GM23338 (cell line): ENCODE results near the gene POLR3A. TPM values are rescaled to one million over a fixed set of nuclear protein-coding genes. Genes with fewer than 3 reads are reported as not detected.
"Not testable (repeated sequence)": the region's sequence is repeated elsewhere in the genome, so short reads cannot be mapped to it uniquely, and the experiment has no call there.

ENCODE experiments used
- ATAC-seq: fragments of 200-7000 bp; cut with Tn5 transposase; 3 replicates; pipeline ENCODE4 v1.9.1; 2020
- DNase-seq: peaks from one replicate; pipeline ENCODE4 v3.0.0-alpha.2; 2015; ENCODE audit warnings: low spot score
- H2AFZ ChIP-seq: fragments of 200-600 bp; sonication (generic); 2 replicates; pipeline ENCODE4 v1.8.0; 2016; ENCODE audit warnings: antibody characterized with exemption, mild to moderate bottlenecking, moderate library complexity
- H3F3A ChIP-seq: fragments of 200-600 bp; sonication (generic); replicated peaks from 2 replicates; pipeline ENCODE4 v1.8.0; 2017; ENCODE audit warnings: antibody characterized with exemption, mixed run types, low read depth
- H3K27ac ChIP-seq: fragments of 200-600 bp; sonication (generic); 2 replicates; pipeline ENCODE4 v1.6.1; 2016; ENCODE audit warnings: low read depth
- H3K27me3 ChIP-seq: fragments of 200-600 bp; sonication (generic); 2 replicates; pipeline ENCODE4 v1.8.0; 2016; ENCODE audit warnings: mild to moderate bottlenecking, mixed run types, moderate library complexity; ENCODE audit not compliant: insufficient read depth
- H3K36me3 ChIP-seq: fragments of 200-600 bp; sonication (generic); 2 replicates; pipeline ENCODE4 v1.8.0; 2016; ENCODE audit warnings: mild to moderate bottlenecking; ENCODE audit not compliant: insufficient read depth
- H3K4me1 ChIP-seq: fragments of 200-600 bp; sonication (generic); 2 replicates; pipeline ENCODE4 v1.8.0; 2016; ENCODE audit warnings: mild to moderate bottlenecking, moderate library complexity; ENCODE audit not compliant: insufficient read depth
- H3K4me2 ChIP-seq: fragments of 200-600 bp; sonication (generic); 2 replicates; pipeline ENCODE4 v1.7.1; 2017; ENCODE audit warnings: mixed run types
- H3K4me3 ChIP-seq: fragments of 200-600 bp; sonication (generic); 2 replicates; pipeline ENCODE4 v1.6.1; 2016; ENCODE audit warnings: mixed run types
- H3K79me2 ChIP-seq: fragments of 200-600 bp; sonication (generic); replicated peaks from 2 replicates; pipeline ENCODE4 v1.8.0; 2017; ENCODE audit warnings: mild to moderate bottlenecking; ENCODE audit not compliant: insufficient read depth
- H3K9me2 ChIP-seq: fragments of 200-600 bp; sonication (generic); 2 replicates; pipeline ENCODE4 v1.8.0; 2017; ENCODE audit not compliant: insufficient read depth
- H4K20me1 ChIP-seq: fragments of 200-600 bp; sonication (generic); replicated peaks from 2 replicates; pipeline ENCODE4 v1.8.0; 2017; ENCODE audit warnings: mild to moderate bottlenecking; ENCODE audit not compliant: insufficient read depth
- H3K27ac Mint-ChIP-seq: 2 replicates; pipeline ENCODE4 v1.8.0; 2020; ENCODE audit warnings: inconsistent platforms, mild to moderate bottlenecking, moderate library complexity, mixed read lengths
- H3K27me3 Mint-ChIP-seq: 3 replicates; pipeline ENCODE4 v1.8.0; 2022; ENCODE audit warnings: low read depth, mild to moderate bottlenecking, moderate library complexity, mixed read lengths, inconsistent platforms; ENCODE audit not compliant: insufficient read depth, poor library complexity
- H3K36me3 Mint-ChIP-seq: 3 replicates; pipeline ENCODE4 v1.8.0; 2021; ENCODE audit warnings: low read depth, mild to moderate bottlenecking, inconsistent platforms, moderate library complexity, mixed read lengths
- H3K4me1 Mint-ChIP-seq: 3 replicates; pipeline ENCODE4 v1.8.0; 2020; ENCODE audit warnings: mild to moderate bottlenecking, inconsistent platforms, mixed read lengths
- H3K4me3 Mint-ChIP-seq: 3 replicates; pipeline ENCODE4 v1.8.0; 2021; ENCODE audit warnings: moderate library complexity, mild to moderate bottlenecking, inconsistent platforms, mixed read lengths
- H3K9me3 Mint-ChIP-seq: 3 replicates; pipeline ENCODE4 v1.8.0; 2020; ENCODE audit warnings: moderate library complexity, mild to moderate bottlenecking, inconsistent platforms, mixed read lengths
- polyA plus RNA-seq: library from polyadenylated mRNA; unstranded; fragments of >200 nt; fragmentation: Nextera tagmentation; extraction: Ambion mirVana; gene quantifications from 2 replicates; pipeline ENCODE4 v1.2.1, GENCODE V29; 2016
- total RNA-seq: library from RNA; depleted of rRNA; stranded (reverse); fragments of >200 nt; shearing (Covaris generic); gene quantifications from 2 replicates; pipeline ENCODE4 v1.2.3, GENCODE V29; 2014
- TF ChIP-seq, protein P1 (sequence below): fragments of 250-450 bp; sonication (Bioruptor Pico); IDR thresholded peaks from 2 replicates; pipeline ENCODE4 v1.5.0; 2020; ENCODE audit warnings: mild to moderate bottlenecking, moderate library complexity
- TF ChIP-seq, protein P2 (sequence below), 2 experiments: fragments of 200-600 bp in 1 of 2; sonication (generic) in 1 of 2; conservative IDR thresholded peaks; 2 replicates each; pipeline versions ENCODE4 v1.5.1 to v1.6.1; 2016 to 2017; ENCODE audit warnings: antibody characterized with exemption in 2 of 2, low read depth in 2 of 2, mild to moderate bottlenecking in 2 of 2, moderate library complexity in 1 of 2

POLR3A gene
- total and polyA plus RNA-seq, 2 experiments from 2014 or later: 11.6 to 35.5 TPM

DNA sequence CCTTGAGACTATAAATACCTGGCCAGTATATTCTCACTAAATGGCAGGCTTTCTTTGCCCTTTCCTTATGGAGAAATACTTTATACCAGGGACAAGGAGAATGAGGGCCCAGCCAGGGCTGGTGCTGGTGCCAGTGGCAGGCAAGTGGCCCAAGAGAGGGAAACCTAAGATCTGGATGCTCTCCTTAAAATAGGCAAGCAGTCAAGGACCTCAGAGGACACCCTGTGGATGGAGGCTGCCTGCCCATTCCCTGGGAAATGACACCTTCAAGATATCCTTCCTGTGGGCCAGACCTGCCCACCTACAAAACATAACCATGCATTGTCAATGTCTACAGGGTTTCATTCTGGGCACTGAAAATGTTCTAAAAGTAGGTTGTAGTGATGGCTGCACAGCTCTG lies 29.1 kb downstream of the POLR3A start (continued):
- TF ChIP-seq, protein P1, sequence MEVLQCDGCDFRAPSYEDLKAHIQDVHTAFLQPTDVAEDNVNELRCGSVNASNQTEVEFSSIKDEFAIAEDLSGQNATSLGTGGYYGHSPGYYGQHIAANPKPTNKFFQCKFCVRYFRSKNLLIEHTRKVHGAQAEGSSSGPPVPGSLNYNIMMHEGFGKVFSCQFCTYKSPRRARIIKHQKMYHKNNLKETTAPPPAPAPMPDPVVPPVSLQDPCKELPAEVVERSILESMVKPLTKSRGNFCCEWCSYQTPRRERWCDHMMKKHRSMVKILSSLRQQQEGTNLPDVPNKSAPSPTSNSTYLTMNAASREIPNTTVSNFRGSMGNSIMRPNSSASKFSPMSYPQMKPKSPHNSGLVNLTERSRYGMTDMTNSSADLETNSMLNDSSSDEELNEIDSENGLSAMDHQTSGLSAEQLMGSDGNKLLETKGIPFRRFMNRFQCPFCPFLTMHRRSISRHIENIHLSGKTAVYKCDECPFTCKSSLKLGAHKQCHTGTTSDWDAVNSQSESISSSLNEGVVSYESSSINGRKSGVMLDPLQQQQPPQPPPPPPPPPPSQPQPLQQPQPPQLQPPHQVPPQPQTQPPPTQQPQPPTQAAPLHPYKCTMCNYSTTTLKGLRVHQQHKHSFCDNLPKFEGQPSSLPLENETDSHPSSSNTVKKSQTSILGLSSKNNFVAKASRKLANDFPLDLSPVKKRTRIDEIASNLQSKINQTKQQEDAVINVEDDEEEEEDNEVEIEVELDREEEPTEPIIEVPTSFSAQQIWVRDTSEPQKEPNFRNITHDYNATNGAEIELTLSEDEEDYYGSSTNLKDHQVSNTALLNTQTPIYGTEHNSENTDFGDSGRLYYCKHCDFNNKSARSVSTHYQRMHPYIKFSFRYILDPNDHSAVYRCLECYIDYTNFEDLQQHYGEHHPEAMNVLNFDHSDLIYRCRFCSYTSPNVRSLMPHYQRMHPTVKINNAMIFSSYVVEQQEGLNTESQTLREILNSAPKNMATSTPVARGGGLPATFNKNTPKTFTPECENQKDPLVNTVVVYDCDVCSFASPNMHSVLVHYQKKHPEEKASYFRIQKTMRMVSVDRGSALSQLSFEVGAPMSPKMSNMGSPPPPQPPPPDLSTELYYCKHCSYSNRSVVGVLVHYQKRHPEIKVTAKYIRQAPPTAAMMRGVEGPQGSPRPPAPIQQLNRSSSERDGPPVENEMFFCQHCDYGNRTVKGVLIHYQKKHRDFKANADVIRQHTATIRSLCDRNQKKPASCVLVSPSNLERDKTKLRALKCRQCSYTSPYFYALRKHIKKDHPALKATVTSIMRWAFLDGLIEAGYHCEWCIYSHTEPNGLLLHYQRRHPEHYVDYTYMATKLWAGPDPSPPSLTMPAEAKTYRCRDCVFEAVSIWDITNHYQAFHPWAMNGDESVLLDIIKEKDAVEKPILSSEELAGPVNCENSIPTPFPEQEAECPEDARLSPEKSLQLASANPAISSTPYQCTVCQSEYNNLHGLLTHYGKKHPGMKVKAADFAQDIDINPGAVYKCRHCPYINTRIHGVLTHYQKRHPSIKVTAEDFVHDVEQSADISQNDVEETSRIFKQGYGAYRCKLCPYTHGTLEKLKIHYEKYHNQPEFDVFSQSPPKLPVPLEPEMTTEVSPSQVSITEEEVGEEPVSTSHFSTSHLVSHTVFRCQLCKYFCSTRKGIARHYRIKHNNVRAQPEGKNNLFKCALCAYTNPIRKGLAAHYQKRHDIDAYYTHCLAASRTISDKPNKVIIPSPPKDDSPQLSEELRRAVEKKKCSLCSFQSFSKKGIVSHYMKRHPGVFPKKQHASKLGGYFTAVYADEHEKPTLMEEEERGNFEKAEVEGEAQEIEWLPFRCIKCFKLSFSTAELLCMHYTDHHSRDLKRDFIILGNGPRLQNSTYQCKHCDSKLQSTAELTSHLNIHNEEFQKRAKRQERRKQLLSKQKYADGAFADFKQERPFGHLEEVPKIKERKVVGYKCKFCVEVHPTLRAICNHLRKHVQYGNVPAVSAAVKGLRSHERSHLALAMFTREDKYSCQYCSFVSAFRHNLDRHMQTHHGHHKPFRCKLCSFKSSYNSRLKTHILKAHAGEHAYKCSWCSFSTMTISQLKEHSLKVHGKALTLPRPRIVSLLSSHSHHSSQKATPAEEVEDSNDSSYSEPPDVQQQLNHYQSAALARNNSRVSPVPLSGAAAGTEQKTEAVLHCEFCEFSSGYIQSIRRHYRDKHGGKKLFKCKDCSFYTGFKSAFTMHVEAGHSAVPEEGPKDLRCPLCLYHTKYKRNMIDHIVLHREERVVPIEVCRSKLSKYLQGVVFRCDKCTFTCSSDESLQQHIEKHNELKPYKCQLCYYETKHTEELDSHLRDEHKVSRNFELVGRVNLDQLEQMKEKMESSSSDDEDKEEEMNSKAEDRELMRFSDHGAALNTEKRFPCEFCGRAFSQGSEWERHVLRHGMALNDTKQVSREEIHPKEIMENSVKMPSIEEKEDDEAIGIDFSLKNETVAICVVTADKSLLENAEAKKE (CRISPR knock-in tag): no peak
- TF ChIP-seq, protein P2, sequence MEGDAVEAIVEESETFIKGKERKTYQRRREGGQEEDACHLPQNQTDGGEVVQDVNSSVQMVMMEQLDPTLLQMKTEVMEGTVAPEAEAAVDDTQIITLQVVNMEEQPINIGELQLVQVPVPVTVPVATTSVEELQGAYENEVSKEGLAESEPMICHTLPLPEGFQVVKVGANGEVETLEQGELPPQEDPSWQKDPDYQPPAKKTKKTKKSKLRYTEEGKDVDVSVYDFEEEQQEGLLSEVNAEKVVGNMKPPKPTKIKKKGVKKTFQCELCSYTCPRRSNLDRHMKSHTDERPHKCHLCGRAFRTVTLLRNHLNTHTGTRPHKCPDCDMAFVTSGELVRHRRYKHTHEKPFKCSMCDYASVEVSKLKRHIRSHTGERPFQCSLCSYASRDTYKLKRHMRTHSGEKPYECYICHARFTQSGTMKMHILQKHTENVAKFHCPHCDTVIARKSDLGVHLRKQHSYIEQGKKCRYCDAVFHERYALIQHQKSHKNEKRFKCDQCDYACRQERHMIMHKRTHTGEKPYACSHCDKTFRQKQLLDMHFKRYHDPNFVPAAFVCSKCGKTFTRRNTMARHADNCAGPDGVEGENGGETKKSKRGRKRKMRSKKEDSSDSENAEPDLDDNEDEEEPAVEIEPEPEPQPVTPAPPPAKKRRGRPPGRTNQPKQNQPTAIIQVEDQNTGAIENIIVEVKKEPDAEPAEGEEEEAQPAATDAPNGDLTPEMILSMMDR (conservative IDR thresholded peaks at IDR 0.05; ENCODE audit: low read depth in 2 of 2): no peak

DNA sequence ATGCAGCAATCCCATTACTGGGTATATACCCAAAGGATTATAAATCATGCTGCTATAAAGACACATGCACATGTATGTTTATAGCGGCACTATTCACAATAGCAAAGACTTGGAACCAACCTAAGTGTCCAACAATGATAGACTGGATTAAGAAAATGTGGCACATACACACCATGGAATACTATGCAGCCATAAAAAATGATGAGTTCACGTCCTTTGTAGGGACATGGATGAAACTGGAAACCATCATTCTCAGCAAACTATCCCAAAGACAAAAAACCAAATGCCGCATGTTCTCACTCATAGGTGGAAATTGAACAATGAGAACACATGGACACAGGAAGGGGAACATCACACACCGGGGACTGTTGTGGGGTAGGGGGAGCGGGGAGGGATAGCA lies 30.5 kb downstream of the POLR3A start:
- not testable (repeated sequence) for H3K27ac Mint-ChIP-seq, H3K4me2 ChIP-seq, H3K4me3 ChIP-seq, H3K27me3 ChIP-seq, ATAC-seq, H3K27me3 Mint-ChIP-seq, H3K4me1 Mint-ChIP-seq, DNase-seq, H3K9me3 Mint-ChIP-seq, H3K4me3 Mint-ChIP-seq, H3K4me1 ChIP-seq, H3K9me2 ChIP-seq, H3F3A ChIP-seq, H2AFZ ChIP-seq, H3K27ac ChIP-seq
- peaks cover 75% of the 10 kb centered on the region for H3K36me3 Mint-ChIP-seq
- Histone ChIP-seq H3K36me3 (peaks cover 83% of the 10 kb centered on the region), H4K20me1 (peaks cover 20% of the 10 kb centered on the region), H3K79me2 (peaks cover 23% of the 10 kb centered on the region; the same call in 1 of the 2 replicates)
